GM19463 (cell line): ENCODE results near the gene HES5.

Source experiments
- ATAC-seq: cut with Tn5 transposase; IDR thresholded peaks from one replicate; pipeline ENCODE4 v1.9.1; 2021; ENCODE audit warnings: mild to moderate bottlenecking, moderate library complexity; ENCODE audit not compliant: unreplicated experiment

Gene HES5

GRCh38 chr1:2517966-2518365, 12.1 kb downstream of the HES5 start:
- ATAC-seq: no peak

- ATAC-seq: no peak
Measured at GRCh38 chr1:2516946-2517345, 13.1 kb downstream of the HES5 start.

- no peak for ATAC-seq
Measured at GRCh38 chr1:2516124-2516523, 13.9 kb downstream of the HES5 start.

- ATAC-seq: no peak
Measured at GRCh38 chr1:2515763-2516080, 14.3 kb downstream of the HES5 start.

- no peak for ATAC-seq
Measured at GRCh38 chr1:2514863-2515762, 14.9 kb downstream of the HES5 start.

GRCh38 chr1:2513939-2514652, 16.0 kb downstream of the HES5 start:
- ATAC-seq: no peak

GRCh38 chr1:2512862-2513421, 17.1 kb downstream of the HES5 start:
- no peak for ATAC-seq

GRCh38 chr1:2510366-2511155, 19.5 kb downstream of the HES5 start:
- ATAC-seq: no peak

GRCh38 chr1:2509589-2509988, 20.5 kb downstream of the HES5 start:
- ATAC-seq: no peak

- ATAC-seq: no peak
Measured at GRCh38 chr1:2508751-2509150, 21.3 kb downstream of the HES5 start.

- no peak for ATAC-seq
Measured at GRCh38 chr1:2508180-2508579, 21.9 kb downstream of the HES5 start.

GRCh38 chr1:2507744-2508155, 22.3 kb downstream of the HES5 start:
- ATAC-seq: no peak

GRCh38 chr1:2506901-2507565, 23.0 kb downstream of the HES5 start:
- no peak for ATAC-seq

- no peak for ATAC-seq
Measured at GRCh38 chr1:2506007-2506860, 23.8 kb downstream of the HES5 start.

GRCh38 chr1:2505461-2505994, 24.5 kb downstream of the HES5 start:
- no peak for ATAC-seq

GRCh38 chr1:2504949-2505272, 25.2 kb downstream of the HES5 start:
- ATAC-seq: no peak

GRCh38 chr1:2504225-2504948, 25.7 kb downstream of the HES5 start:
- no peak for ATAC-seq

- ATAC-seq: no peak
Measured at GRCh38 chr1:2503554-2504224, 26.4 kb downstream of the HES5 start.
